ENCODE data around the gene CBFA2T3. TPM values are rescaled to one million over a fixed set of nuclear protein-coding genes. Genes with fewer than 3 reads are reported as not detected.

The CBFA2T3 gene
- total RNA-seq, 1 experiment from 2014 or later = 2.9 TPM

DNA sequence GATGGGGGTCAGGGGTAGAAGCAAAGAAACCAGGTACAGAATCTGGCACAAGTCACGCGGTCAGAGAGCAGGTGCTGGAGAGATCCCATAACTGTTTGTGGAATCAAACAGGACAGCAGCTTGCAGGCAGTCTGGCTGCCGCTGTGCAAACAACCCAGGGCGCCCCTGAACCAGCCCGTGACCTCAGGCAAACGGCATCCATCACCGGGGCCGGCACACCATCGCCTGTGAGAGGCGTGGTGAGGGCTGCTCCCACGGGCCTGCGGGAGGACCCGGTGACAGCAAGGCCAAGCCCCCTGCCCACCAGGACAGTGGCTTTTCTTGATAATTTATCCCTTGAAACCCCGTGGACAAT is 47.9 kb downstream of the CBFA2T3 start:
- peaks cover 2 to 3% of the 10 kb centered on the region in 2 experiments; a peak in 3 of 5 replicates for H3K9me3 Mint-ChIP-seq
- no peaks in the 10 kb centered on the region for H3K9me3 ChIP-seq (ENCODE audit: control insufficient read depth, low read depth, low read length)
- H3K79me2 ChIP-seq (ENCODE audit: insufficient read depth, low read length) = no peaks in the 10 kb centered on the region
- H4K20me1 ChIP-seq (ENCODE audit: control insufficient read depth, insufficient read depth, insufficient read length) = no peaks in the 10 kb centered on the region
- TF ChIP-seq CTCF (conservative IDR thresholded peaks at IDR 0.05) = no peak
- no peak overlapping the region for H2BK20ac ChIP-seq (ENCODE audit: low read depth, low read length, poor library complexity, severe bottlenecking)
- H3K4me1 ChIP-seq (ENCODE audit: insufficient read depth, low read length) = no peaks in the 10 kb centered on the region; the same call in 1 of the 2 replicates
- H3K4me2 ChIP-seq (ENCODE audit: insufficient read depth, insufficient read length, low read length) = no peak overlapping the region
- no peak overlapping the region for H3K14ac ChIP-seq (ENCODE audit: insufficient read depth, low read length)
- H2BK12ac ChIP-seq (ENCODE audit: insufficient read length, low read depth, low read length) = no peak overlapping the region
- H4K8ac ChIP-seq (replicated peaks; ENCODE audit: insufficient read length, low read depth, low read length) = no peak overlapping the region
- no peak overlapping the region for H2AFZ ChIP-seq (ENCODE audit: low read length)
- H3K56ac ChIP-seq (ENCODE audit: insufficient read length, low read depth, low read length) = no peak overlapping the region
- H3K27ac Mint-ChIP-seq = no peak overlapping the region; a peak in 1 of 7 replicates
- no peak overlapping the region for H4K91ac ChIP-seq (ENCODE audit: insufficient read length, low read depth, low read length)
- no peak overlapping the region for H3K4me3 Mint-ChIP-seq
- no peaks in the 10 kb centered on the region for H3K79me1 ChIP-seq (ENCODE audit: insufficient read depth, low read depth, low read length, poor library complexity, severe bottlenecking)
- no peak for DNase-seq
- H3K4me1 Mint-ChIP-seq = peaks cover 14 to 20% of the 10 kb centered on the region in 2 experiments
- H3K27me3 Mint-ChIP-seq (ENCODE audit: low read depth) = no peaks in the 10 kb centered on the region; the same call in none of the 2 replicates
- no peak overlapping the region for H3T11ph ChIP-seq (ENCODE audit: low read length)
- no peak overlapping the region for H2BK120ac ChIP-seq (ENCODE audit: low read depth, low read length, poor library complexity, severe bottlenecking)
- H3K27ac ChIP-seq (ENCODE audit: insufficient read length, low read depth, low read length) = no peak overlapping the region
- no peak overlapping the region for H2AK5ac ChIP-seq (ENCODE audit: insufficient read length, low read length)
- H3K36me3 Mint-ChIP-seq (ENCODE audit: insufficient read depth in 1 of 3, low read depth in 3 of 3) = no peaks in the 10 kb centered on the region
- H3K23ac ChIP-seq (ENCODE audit: insufficient read length, low read depth, low read length) = no peak overlapping the region
- no peak overlapping the region for H3K4ac ChIP-seq (ENCODE audit: low read depth, low read length)
- WGBS (ENCODE audit: extremely low coverage, insufficient read length, low lambda C conversion rate) = no CpG with 5 or more reads among the region's 14 CpGs
- H3K9ac ChIP-seq (ENCODE audit: extremely low read depth, insufficient read length, low read length) = no peak overlapping the region
- H2BK15ac ChIP-seq (ENCODE audit: low read depth, low read length) = no peak overlapping the region
- H3K27me3 ChIP-seq (ENCODE audit: insufficient read depth, low read length) = no peaks in the 10 kb centered on the region
- H4K5ac ChIP-seq (ENCODE audit: insufficient read length, low read depth, low read length) = no peak overlapping the region
- H3K23me2 ChIP-seq (ENCODE audit: insufficient read length, low read depth, low read length, poor library complexity, severe bottlenecking) = no peaks in the 10 kb centered on the region
- no peak overlapping the region for H2BK5ac ChIP-seq (ENCODE audit: insufficient read length, low read length)
- no peak overlapping the region for H3K18ac ChIP-seq (ENCODE audit: insufficient read length, low read depth, low read length)

All from H9 (cell line).